DND-41 (cell line): ENCODE measurements around the gene PCDHA4.
"Not testable (repeated sequence)": the region's sequence is repeated elsewhere in the genome, so short reads cannot be mapped to it uniquely, and the experiment has no call there.

Source experiments
- CTCF ChIP-seq: IDR thresholded peaks from 2 replicates; pipeline ENCODE4 v1.5.1; 2012; ENCODE audit warnings: borderline replicate concordance, low read length, moderate library complexity, mild to moderate bottlenecking; ENCODE audit not compliant: poor library complexity, severe bottlenecking; ENCODE audit errors: extremely low read depth
- EZH2 ChIP-seq: IDR thresholded peaks from 3 replicates; pipeline ENCODE4 v1.6.1; 2012; ENCODE audit warnings: borderline replicate concordance, low read depth, mild to moderate bottlenecking, moderate library complexity, low read length, inconsistent platforms; ENCODE audit not compliant: severe bottlenecking

- not testable (repeated sequence) for TF ChIP-seq CTCF, EZH2
Observed at GRCh38 chr5:140796072-140796717, 10.7 kb upstream of the PCDHA4 start.
